GM18508 (cell line): ENCODE measurements around the gene GNG14.
A peak's percentile ranks its signal among the peaks of the same experiment; 100 is the strongest.
"Not testable (repeated sequence)": the region's sequence is repeated elsewhere in the genome, so short reads cannot be mapped to it uniquely, and the experiment has no call there.

ENCODE experiments used
- ATAC-seq: cut with Tn5 transposase; IDR thresholded peaks from one replicate; pipeline ENCODE4 v1.9.1; 2021; ENCODE audit warnings: moderate number of reproducible peaks; ENCODE audit not compliant: insufficient read depth, unreplicated experiment

GNG14 gene

DNA sequence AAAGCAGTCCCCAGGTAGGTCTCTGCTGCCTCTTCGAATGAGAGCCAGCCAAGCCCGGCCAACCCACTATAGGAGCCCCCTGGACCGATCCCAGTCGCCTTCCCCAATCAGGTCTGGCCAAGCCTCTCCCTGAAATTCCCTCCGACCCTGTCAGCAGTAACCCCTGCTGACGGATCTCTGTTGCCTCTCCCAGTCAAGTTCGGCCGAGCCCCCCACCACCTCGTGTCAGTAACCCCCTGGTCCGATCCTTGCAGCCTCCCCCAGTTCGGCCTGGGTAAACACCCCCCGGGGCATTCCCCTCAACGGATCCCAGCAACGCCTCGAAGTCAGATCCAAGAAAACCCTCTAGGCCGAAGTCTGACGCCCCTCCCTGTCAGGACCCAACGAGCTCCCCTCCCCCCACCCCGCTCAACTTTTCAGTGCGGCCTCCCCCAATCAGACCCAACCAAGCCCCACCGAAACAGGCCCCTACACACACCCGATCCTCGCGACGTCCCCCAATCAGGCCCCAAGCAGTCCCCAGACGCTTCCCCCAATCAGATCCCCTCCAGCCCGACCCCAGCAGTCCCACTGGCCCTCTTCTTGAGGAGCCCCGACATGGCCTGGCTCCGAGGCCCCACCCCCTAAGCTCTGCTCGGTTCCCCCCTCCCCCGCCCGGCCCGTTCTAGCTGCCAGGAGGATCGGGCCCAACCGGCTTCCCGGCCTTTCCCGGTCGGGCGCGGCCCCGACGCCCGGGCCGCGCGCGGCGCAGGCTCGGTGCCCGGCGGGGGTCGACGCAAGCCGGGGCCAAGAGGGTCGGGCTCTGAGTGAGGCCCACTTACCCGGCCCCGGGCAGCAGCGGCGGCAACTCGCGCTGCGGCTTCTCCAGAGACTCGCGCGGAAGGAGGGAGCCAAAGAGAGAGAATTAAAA, 34.1 kb downstream of the GNG14 start:
- ATAC-seq: no peak

DNA sequence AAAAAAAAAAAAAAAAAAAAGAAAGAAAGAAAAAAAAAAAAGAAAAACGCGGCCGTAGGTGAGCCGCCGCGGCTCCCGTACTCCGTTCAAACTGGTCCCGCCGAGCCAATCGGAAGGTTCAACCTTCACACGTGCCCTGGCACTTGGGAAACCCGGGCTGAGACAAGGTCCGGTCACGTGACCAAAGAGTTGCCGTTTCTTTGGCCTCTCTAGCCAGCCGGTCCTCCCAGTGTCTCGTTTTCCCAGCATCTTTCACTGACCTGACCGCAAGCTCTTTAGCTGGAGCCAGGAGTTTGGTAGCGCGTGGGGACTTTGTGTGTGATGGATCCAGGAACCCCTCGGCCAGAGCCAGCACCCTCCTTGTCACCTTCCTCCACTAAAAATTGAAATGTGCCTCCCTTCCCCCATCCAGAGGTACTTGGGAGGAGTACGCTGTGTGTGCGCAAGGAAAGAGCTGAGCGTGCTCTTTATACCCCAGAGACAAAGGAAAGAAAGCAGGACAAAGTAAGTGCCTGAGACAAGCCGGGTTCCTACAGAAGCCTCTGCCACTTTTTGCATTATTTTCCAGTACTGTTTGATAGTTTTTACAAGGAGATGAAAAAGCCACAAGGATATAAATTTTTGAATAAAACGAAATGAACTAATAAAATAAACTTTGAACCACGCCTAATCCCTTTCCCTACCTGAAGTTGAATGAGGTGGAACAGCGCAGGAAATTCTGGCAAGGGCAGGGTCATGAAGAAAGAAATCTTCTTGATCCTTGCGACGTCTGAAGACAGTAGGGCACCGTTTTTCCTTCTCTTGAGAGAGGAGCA, 35.0 kb downstream of the GNG14 start:
- ATAC-seq: peak; percentile 72

DNA sequence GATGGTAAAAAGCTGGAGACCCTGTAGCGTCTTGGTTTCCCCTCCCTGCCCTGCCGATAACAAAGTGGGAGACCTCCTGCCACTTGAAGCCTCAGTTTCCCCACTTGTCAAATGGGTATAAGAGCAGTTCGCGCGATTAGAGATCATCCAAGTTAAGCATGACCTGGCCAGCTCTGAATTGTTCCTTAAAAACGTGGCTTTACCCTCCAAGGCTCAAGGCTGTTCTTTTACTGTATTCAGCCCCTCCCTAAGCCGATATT, 35.5 kb downstream of the GNG14 start:
- ATAC-seq: no peak

DNA sequence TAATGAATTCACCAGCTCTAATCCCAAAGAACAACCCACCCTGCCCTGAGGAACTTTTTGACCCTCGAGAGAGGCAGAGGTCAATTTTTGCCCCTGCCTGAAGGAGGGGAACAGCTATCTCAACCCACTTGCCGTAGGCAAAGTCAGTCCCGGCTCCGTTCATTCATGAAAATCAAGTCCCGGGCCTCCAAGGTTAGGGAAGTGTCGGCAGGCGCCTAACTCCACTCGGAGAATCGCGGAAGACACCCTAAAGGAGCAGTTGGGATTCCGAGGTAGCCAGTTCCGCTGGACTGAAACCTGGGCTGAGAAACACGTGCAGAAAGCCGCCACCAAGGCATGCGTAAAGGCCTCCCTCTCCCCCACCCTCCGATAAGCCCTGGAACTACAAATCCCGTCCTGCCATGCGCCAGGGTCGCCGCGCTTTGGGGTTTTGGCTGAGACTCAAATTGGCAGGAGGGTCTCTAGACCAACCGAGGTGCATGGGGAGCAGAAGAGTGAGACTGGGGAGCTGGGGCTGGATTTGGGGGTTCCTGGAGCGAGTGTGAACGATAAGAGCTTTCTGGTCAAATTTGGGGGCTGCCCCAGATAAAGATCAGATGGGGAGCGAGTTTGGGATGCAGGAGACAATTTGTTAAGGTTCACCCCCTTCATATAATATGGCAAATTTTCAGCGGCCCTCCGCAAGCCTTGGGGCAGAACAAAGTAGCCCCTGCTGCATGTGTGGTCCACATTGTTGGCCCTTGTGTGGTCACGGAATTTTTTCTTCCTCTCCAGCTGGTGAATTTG, 36.0 kb downstream of the GNG14 start, which contains the start of gene TNPO2:
TSS of gene TNPO2 (minus strand) at position 292 of the 786 bp plus-strand sequence. CDS start 2,955 bp downstream, outside the sequence.
- ATAC-seq: no peak

DNA sequence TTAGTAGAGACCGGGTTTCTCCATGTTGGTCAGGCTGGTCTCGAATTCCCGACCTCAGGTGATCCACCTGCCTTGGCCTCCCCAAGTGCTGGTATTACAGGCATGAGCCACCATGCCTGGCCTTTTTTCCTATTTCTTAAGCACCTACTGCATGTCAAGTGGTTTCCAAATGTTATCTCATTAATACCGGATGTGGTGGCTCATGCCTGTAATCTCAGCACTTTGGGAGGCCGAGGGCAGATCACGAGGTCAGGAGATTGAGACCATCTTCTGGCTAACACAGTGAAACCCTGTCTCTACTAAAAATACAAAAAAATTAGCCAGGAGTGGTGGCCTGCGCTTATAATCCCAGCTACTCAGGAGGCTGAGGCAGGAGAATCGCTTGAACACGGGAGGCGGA, 37.8 kb downstream of the GNG14 start:
- ATAC-seq: not testable (repeated sequence)

DNA sequence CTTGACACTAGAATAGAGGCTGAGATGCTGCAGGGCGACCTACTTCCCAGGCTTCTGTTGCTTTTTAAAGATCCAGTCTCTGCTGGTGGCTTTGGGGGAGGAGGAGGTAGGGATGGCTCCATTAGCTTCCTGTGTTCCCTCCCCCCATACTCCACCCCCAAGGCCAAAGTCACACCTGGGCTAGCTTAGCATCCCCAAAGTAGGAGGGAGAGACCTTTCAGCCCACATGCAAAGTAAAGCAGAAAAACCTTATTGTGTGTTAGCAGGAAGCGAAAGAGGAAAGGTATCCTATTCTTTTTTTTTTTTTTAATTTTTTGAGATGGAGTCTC, 39.2 kb downstream of the GNG14 start:
- ATAC-seq: no peak

DNA sequence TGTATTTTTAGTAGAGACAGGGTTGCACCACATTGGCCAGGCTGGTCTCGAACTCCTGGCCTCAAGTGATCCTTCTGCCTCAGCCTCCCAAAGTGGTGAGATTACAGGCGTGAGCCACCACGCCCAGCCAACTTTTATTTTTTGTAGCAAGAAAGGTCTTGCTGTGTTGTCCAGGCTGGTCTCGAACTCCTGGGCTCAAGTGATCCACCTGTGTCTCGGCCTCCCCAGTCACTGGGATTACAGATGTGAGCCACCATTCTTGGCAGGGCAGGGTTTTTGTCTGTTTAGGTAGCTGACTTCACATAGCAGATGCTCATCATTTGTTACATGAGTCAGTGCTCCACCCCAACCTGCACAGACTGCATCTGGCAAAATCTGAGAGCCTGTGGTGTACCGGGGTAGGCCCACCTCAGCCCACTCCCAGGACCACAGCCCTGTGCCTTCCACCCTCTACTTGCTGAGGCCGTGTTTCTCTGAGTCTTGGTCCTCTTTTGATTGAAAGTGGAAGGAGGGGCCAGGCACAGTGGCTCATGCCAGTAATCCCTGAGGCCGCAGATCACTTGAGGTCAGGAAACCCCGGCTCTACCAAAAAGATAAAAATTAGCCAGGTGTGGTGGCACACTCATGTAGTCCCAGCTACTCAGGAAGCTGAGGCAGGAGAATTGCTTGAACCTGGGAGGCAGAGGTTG, 40.1 kb downstream of the GNG14 start:
- ATAC-seq: no peak

DNA sequence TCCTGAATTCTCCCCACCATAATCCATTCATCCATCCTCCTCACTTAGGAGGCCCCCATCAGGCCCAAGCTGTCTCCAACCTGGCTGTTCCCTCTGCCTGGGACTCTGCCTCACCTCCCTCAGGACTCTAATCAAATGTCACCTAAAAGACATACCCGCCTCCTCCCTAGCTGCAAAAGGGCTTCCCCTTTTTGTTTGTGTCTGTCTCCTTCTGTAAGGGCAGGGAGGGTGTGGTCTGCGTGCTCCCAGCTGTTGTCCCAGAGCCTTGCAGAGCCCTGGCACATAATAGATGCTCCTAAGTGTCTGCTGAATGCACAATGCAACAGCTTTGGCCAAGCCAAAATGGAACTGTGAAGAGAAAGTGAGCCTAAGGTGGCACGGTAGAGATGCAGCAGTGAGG, 42.3 kb downstream of the GNG14 start:
- ATAC-seq: no peak

DNA sequence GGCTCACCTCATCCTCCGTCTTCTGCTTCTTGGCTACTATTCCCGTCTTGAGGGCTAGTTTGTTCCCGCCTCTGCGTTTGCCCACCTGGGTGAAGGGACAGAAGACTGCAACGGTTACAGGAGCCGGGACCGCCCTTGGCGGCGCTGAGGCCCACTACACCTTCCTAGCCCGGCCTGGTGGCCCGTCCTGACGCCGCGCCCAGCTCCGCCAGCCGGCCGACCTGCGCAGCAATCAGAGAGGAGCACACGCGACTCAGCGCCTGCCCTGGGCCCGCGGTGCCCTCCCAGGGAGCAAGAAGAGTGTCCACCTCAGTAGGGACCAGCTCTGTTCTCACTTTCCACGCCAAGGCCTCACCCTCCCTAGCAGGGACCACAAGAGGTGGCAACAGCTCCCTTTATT, 43.5 kb downstream of the GNG14 start:
- no peak for ATAC-seq

DNA sequence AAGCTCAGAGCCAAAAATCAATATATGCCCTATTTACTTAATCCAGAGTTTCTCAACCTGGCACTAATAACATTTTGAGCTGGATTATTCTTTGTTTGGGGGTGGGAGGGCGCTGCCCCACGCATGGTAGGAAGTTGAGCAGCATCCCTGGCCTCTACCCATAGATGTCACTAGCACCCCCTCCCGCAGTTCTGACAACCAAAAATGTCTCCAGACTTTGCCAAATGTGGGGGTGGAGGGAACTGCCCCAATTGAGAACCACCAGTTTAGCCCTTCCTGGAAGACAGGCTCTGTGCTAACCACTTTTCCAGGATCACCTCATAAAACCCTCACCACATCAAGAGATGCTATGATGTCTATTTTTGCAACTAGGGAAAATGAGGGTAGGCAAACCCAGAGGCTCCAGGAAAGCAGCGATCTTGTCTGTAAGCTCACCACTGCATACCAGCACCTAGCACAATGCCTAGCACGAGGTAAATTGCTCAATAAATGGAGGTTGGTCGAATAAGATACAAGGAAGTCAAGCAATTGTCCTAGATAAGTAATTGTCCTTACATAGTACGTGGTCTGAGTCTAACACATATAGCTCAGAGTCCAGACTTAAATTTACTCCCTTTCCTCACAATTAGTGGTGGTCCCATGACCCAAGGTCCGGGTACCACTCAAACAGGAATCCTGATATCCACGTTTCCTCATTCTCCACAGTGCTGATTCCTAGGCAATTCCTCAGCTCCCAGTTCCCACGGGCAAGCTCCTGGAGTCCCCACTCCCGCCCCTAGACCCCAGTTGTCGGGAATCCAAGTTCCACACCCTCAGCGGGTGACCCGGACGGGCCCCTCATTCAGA, 45.8 kb downstream of the GNG14 start:
- ATAC-seq: no peak

DNA sequence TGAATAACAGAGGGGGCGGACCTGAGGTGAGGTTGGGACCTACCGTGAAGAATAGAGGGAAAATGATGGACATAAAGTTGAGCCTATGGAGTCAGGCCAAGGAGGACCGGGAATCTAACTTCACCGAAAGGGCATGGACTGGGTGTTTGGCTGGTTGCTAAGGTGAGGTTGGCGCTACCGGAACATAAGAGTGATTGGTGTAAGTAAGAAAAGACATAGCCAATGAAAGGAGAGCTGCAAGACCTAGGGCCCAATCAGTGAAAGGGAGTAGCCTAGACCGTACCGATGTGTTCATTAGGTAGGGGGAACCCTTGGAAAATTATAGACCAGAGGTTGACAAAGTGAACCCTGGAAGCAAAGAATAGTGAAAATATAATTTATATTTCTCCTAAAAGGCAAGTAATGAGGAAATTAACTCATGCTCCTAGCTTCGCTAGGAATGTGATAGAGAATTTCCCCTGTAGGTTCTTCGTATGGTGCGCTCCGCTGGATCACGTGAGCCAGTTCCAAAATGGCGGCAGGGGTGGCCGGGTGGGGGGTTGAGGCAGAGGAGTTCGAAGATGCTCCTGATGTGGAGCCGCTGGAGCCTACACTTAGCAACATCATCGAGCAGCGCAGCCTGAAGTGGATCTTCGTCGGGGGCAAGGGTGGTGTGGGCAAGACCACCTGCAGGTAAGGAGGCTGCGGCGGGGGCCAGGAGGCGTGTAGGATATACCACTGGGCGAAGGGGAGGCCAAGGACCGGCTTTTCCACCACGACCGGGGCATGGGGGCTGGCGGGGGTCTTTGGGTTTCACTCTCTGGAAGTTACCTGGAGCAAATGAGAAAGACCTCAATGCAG, 49.4 kb downstream of the GNG14 start, which contains the start of gene GET3:
TSS of gene GET3 (plus strand) at position 503 of the 840 bp plus-strand sequence. CDS start at position 512, 9 bp downstream.
- ATAC-seq: peak; percentile 49

DNA sequence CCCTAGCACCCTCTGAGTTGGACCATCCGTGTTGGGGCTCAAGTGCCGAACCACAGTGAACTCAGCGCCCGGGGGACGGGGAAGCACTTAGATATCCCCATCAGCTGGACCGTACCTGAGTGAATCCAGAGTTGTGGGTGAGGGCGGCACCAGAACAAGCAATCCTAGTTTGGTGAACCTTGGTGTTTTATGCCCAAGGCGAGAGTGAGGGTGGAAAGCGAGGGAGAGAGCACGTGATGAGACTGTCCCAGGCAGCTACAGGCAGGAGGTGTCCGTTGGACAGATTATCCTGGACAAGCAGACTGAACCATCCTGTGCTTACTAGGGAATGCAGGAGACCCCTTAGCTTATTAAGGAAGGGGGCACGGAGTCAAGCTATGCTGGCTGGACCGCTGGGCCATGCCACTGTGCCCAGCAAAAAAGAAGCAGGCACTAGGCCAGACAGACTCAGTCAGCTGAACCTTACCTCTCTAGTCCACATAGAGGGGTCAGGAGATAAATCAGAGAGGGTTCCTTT, 50.1 kb downstream of the GNG14 start:
- no peak for ATAC-seq
